GM10266 (cell line): ENCODE results near the gene MROH8.

Experiments
- DNase-seq: peaks from one replicate; pipeline ENCODE4 v3.0.0; 2012; ENCODE audit errors: extremely low spot score
- TF ChIP-seq, protein P1 (sequence below): IDR thresholded peaks from 2 replicates; pipeline ENCODE4 v1.5.1; 2012; ENCODE audit warnings: mild to moderate bottlenecking, low read depth; ENCODE audit not compliant: control insufficient read depth, insufficient read depth; ENCODE audit errors: missing control alignments

The MROH8 gene

GRCh38 chr20:37189416-37190016 lies 10.2 kb upstream of the MROH8 start:
- TF ChIP-seq, protein P1, sequence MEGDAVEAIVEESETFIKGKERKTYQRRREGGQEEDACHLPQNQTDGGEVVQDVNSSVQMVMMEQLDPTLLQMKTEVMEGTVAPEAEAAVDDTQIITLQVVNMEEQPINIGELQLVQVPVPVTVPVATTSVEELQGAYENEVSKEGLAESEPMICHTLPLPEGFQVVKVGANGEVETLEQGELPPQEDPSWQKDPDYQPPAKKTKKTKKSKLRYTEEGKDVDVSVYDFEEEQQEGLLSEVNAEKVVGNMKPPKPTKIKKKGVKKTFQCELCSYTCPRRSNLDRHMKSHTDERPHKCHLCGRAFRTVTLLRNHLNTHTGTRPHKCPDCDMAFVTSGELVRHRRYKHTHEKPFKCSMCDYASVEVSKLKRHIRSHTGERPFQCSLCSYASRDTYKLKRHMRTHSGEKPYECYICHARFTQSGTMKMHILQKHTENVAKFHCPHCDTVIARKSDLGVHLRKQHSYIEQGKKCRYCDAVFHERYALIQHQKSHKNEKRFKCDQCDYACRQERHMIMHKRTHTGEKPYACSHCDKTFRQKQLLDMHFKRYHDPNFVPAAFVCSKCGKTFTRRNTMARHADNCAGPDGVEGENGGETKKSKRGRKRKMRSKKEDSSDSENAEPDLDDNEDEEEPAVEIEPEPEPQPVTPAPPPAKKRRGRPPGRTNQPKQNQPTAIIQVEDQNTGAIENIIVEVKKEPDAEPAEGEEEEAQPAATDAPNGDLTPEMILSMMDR = no peak
- DNase-seq = no peak

- TF ChIP-seq, protein P1 = no peak
- no peak for DNase-seq
Measured at GRCh38 chr20:37188787-37189186, 9.4 kb upstream of the MROH8 start.

GRCh38 chr20:37185686-37186085 lies 6.3 kb upstream of the MROH8 start:
- TF ChIP-seq, protein P1 = no peak
- DNase-seq = no peak

DNA sequence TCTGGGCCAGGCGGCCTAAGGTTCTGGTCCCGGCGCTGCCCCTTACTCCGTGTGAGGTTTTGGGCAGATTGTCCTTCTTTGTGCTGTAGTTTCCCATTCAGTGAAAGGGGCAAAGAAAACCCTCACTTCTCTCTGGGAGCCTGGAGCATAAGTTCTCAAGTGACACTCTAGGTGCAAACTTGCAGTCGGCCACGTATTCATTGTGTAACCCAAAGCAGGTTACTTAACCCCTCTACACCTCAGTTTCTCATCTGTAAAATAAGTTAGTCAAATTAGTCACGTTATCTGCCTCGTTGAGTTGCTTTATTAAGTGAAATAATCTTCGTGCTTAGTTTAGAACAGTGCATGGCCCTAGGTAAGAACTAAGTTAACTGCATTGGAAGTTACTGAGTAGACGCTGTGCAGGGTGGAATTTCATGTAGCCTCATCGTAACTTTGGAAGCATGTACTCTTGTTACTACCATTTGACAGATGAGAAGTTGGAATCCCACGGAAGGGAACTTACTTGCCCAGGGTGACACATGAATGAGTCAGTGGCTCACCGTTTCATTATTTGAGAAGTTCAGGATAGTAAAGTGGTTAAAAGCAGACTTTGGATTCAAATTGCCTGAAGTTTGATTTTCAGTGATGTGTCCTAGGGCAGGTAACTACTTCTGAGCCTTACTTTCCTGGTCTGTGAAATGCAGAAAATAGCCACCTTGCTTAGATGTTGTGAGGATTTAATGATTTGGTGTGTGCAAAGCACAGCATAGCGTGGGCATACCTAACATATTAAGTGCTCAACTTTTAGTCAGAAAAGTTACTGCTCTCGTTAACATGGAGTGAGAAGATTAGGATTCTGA lies 556 bp upstream of the MROH8 start:
- TF ChIP-seq, protein P1 = no peak
- DNase-seq = no peak

GRCh38 chr20:37172836-37173235 lies 6.5 kb downstream of the MROH8 start:
- no peak for DNase-seq
- TF ChIP-seq, protein P1 = no peak

- TF ChIP-seq, protein P1 = no peak
- DNase-seq = no peak
Measured at GRCh38 chr20:37166867-37167266, 12.5 kb downstream of the MROH8 start.

GRCh38 chr20:37165031-37165430 lies 14.3 kb downstream of the MROH8 start:
- TF ChIP-seq, protein P1 = no peak
- DNase-seq = no peak
